ENCODE results near the gene SLC16A14.

GRCh38 chr2:230068651-230069055 is at the start of gene SLC16A14:
- TF ChIP-seq EZH2 (IDR thresholded peaks at IDR 0.05; ENCODE audit: insufficient read depth, poor library complexity, severe bottlenecking) (no peak), EZH2phosphoT487 (IDR thresholded peaks at IDR 0.05; ENCODE audit: insufficient read depth, low read depth) (no peak)
